Karpas-422 (cell line): ENCODE measurements around the gene SLFN14. TPM values are rescaled to one million over a fixed set of nuclear protein-coding genes. Genes with fewer than 3 reads are reported as not detected.

ENCODE experiments used
- DNase-seq: peaks from one replicate; pipeline ENCODE4 v3.0.0-alpha.2; 2015
- H2AFZ ChIP-seq: fragments of 200-600 bp; sonication (generic); 2 replicates; pipeline ENCODE4 v1.6.1; 2014; ENCODE audit warnings: antibody characterized with exemption, low read length, mixed read lengths
- H3K27ac ChIP-seq: fragments of 200-600 bp; sonication (generic); 2 replicates; pipeline ENCODE4 v1.5.1; 2014; ENCODE audit warnings: mild to moderate bottlenecking, low read length, moderate library complexity
- H3K27me3 ChIP-seq: fragments of 200-600 bp; sonication (generic); 2 replicates; pipeline ENCODE4 v1.6.1; 2014; ENCODE audit warnings: low read length, mixed read lengths
- H3K36me3 ChIP-seq: fragments of 200-600 bp; sonication (generic); 2 replicates; pipeline ENCODE4 v1.6.1; 2014; ENCODE audit warnings: low read length, mixed read lengths; ENCODE audit not compliant: insufficient read depth
- H3K4me1 ChIP-seq: fragments of 200-600 bp; sonication (generic); 2 replicates; pipeline ENCODE4 v1.6.1; 2014; ENCODE audit warnings: mild to moderate bottlenecking, low read length, mixed read lengths
- H3K4me2 ChIP-seq: fragments of 200-600 bp; sonication (generic); 2 replicates; pipeline ENCODE4 v1.6.1; 2014; ENCODE audit warnings: low read length, low read depth, mild to moderate bottlenecking; ENCODE audit not compliant: poor library complexity, severe bottlenecking
- H3K4me3 ChIP-seq: fragments of 200-600 bp; sonication (generic); 2 replicates; pipeline ENCODE4 v1.5.1; 2014; ENCODE audit warnings: mild to moderate bottlenecking, antibody characterized with exemption, low read length, mixed read lengths
- H3K79me2 ChIP-seq: fragments of 200-600 bp; sonication (generic); 2 replicates; pipeline ENCODE4 v1.6.1; 2014; ENCODE audit warnings: mild to moderate bottlenecking, low read length, mixed read lengths
- H3K9ac ChIP-seq: fragments of 200-600 bp; sonication (generic); 2 replicates; pipeline ENCODE4 v1.6.0; 2014; ENCODE audit warnings: low read length
- H3K9me2 ChIP-seq: fragments of 200-600 bp; sonication (generic), shearing (Covaris generic); replicated peaks from 2 replicates; pipeline ENCODE4 v1.6.0; 2014; ENCODE audit warnings: mild to moderate bottlenecking, low read length, moderate library complexity; ENCODE audit not compliant: insufficient read depth
- H3K9me3 ChIP-seq: fragments of 300-700, 200-600 bp; sonication (generic); 2 replicates; pipeline ENCODE4 v1.6.1; 2014; ENCODE audit warnings: low read length, mixed read lengths
- H4K20me1 ChIP-seq: fragments of 200-600 bp; sonication (generic); 2 replicates; pipeline ENCODE4 v1.6.1; 2014; ENCODE audit warnings: mild to moderate bottlenecking, antibody characterized with exemption, low read length, low read depth; ENCODE audit not compliant: insufficient read depth
- total RNA-seq: library from RNA; depleted of rRNA; stranded (reverse); fragments of >200 nt; shearing (Covaris generic); gene quantifications from 2 replicates; pipeline ENCODE4 v1.2.3, GENCODE V29; 2014; ENCODE audit warnings: low replicate concordance

The SLFN14 gene
- total RNA-seq, 1 experiment from 2014 or later = not detected

DNA sequence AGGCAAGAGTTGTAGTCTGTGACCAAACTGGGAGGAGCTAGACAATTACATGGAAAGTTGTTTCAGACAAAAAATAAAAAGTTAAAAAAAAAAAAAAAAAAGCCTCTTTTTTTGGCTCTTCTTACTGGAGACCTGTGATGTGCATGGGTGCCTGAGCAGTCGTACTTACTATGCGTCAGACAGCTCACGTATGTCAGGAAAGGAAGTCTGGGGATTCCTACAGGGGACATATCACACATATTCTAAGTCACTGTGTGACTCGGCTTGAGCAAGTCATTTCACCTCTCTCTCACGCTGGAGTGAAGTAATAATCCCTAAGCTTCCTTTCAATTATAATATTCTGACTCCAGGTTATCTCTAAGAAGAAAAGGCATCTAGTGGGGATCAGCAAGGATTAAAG lies 6.0 kb downstream of the SLFN14 start:
- DNase-seq = no peak
- H3K4me2 ChIP-seq = no peak overlapping the region

DNA sequence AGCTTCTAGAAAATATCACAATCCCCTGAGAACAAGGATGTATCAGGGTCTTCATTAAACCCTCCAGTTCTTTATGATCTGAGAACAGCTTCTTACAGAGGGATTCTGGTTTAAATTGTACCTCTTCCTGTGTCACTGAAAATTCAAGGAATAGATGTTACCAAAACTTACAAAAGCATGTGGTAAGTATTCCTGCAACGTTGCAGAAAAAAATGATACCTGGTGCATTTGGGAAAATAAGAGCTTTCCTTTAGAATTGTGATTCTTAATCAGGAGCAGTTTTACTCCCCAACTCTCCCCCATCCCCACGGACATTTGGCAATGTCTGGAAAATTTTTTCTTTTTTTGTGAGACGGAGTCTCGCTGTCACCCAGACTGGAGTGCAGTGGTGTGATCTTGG lies 7.3 kb downstream of the SLFN14 start:
- no peaks in the 10 kb centered on the region for H4K20me1 ChIP-seq
- H3K9me2 ChIP-seq = no peaks in the 10 kb centered on the region
- H3K4me3 ChIP-seq = no peak overlapping the region
- no peak overlapping the region for H3K9ac ChIP-seq
- H3K27me3 ChIP-seq = no peaks in the 10 kb centered on the region
- H2AFZ ChIP-seq = no peak overlapping the region
- H3K36me3 ChIP-seq = no peaks in the 10 kb centered on the region
- H3K9me3 ChIP-seq = no peaks in the 10 kb centered on the region
- no peak overlapping the region for H3K4me2 ChIP-seq
- H3K4me1 ChIP-seq = peaks cover 7% of the 10 kb centered on the region
- no peaks in the 10 kb centered on the region for H3K79me2 ChIP-seq
- H3K27ac ChIP-seq = no peak overlapping the region
- DNase-seq = no peak

More for the DNA sequence above, 6.0 kb downstream of the SLFN14 start:
- Histone ChIP-seq H3K27ac (no peak overlapping the region), H3K9ac (no peak overlapping the region), H3K4me1 (peaks cover 7% of the 10 kb centered on the region), H3K9me3 (no peaks in the 10 kb centered on the region), H3K36me3 (no peaks in the 10 kb centered on the region), H3K27me3 (no peaks in the 10 kb centered on the region), H3K4me3 (no peak overlapping the region), H3K9me2 (no peaks in the 10 kb centered on the region), H2AFZ (no peak overlapping the region), H3K79me2 (no peaks in the 10 kb centered on the region), H4K20me1 (no peaks in the 10 kb centered on the region)

GRCh38 chr17:35548978-35549377 lies 11.6 kb downstream of the SLFN14 start:
- Histone ChIP-seq H2AFZ (no peak overlapping the region), H4K20me1 (no peaks in the 10 kb centered on the region), H3K4me1 (peaks cover 7% of the 10 kb centered on the region), H3K4me2 (no peak overlapping the region), H3K9me3 (no peaks in the 10 kb centered on the region), H3K79me2 (no peaks in the 10 kb centered on the region), H3K9me2 (no peaks in the 10 kb centered on the region), H3K4me3 (no peak overlapping the region), H3K27ac (no peak overlapping the region), H3K36me3 (no peaks in the 10 kb centered on the region), H3K9ac (no peak overlapping the region), H3K27me3 (no peaks in the 10 kb centered on the region)
- DNase-seq = no peak

DNA sequence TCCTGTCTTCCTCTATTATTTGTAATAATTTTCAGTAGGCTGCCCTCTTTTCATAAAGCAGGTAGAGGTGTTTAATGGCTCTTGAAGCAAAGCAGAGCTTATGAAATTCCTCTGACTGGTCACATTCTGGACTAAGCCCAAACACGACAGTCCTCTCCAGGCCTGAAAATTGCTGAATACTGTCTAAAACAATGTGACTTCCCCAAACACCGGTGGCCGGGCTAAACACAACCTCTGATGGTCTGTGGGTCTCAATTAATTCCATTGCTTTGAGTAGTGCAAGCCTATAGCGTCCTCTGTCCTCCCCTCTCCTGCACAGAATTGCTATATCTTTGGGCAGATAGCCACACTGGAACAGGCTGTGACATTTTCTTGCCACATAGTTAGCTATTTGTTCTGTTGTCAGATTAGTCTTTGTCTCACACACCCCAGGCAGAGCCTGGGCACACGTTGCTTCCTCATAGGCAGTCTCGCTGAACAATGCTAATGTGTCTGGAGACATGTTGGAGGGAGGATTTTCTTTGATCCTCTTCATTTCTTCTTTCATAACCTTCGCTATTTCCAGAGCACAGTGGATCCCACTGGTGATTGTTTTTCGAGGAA lies 12.3 kb downstream of the SLFN14 start:
- H4K20me1 ChIP-seq = no peaks in the 10 kb centered on the region
- peaks cover 7% of the 10 kb centered on the region for H3K4me1 ChIP-seq
- no peak overlapping the region for H3K9ac ChIP-seq
- H3K27me3 ChIP-seq = no peaks in the 10 kb centered on the region
- no peak overlapping the region for H3K4me2 ChIP-seq
- no peaks in the 10 kb centered on the region for H3K79me2 ChIP-seq
- no peaks in the 10 kb centered on the region for H3K9me2 ChIP-seq
- no peaks in the 10 kb centered on the region for H3K9me3 ChIP-seq
- DNase-seq = no peak
- no peaks in the 10 kb centered on the region for H3K36me3 ChIP-seq
- no peak overlapping the region for H3K27ac ChIP-seq
- H3K4me3 ChIP-seq = no peak overlapping the region
- no peak overlapping the region for H2AFZ ChIP-seq

DNA sequence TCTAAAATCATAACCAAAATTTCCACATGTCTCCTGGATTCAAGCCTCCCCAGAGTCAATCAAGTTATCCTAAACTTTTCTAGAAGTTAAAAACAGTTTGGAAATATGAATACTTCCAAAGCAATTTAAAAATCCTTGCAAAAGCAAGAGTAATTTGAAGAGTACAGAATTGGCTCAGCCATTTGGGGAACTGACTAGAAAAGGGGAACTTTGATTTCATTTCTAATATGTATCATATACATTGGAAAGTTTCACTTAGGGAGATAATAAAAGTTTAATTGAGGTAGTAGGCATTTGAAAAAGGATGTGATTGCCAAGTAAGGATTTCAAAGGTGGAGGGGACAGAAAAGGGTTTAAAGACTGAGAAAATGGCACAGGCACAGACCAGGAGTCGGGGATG lies 14.1 kb downstream of the SLFN14 start:
- Histone ChIP-seq H3K27me3 (no peaks in the 10 kb centered on the region), H3K4me1 (peaks cover 7% of the 10 kb centered on the region), H3K36me3 (no peaks in the 10 kb centered on the region), H3K9me2 (no peaks in the 10 kb centered on the region), H3K79me2 (no peaks in the 10 kb centered on the region), H2AFZ (no peak overlapping the region), H3K27ac (no peak overlapping the region), H3K9ac (no peak overlapping the region), H3K9me3 (no peaks in the 10 kb centered on the region), H4K20me1 (no peaks in the 10 kb centered on the region), H3K4me2 (no peak overlapping the region), H3K4me3 (no peak overlapping the region)
- DNase-seq = no peak

GRCh38 chr17:35545150-35545549 lies 15.5 kb downstream of the SLFN14 start:
- DNase-seq = no peak
- no peak overlapping the region for H2AFZ ChIP-seq
- H3K27ac ChIP-seq = no peak overlapping the region
- no peaks in the 10 kb centered on the region for H3K36me3 ChIP-seq
- peaks cover 6% of the 10 kb centered on the region for H3K4me1 ChIP-seq
- H3K79me2 ChIP-seq = no peaks in the 10 kb centered on the region
- no peak overlapping the region for H3K9ac ChIP-seq
- no peak overlapping the region for H3K4me2 ChIP-seq
- no peaks in the 10 kb centered on the region for H4K20me1 ChIP-seq
- no peaks in the 10 kb centered on the region for H3K27me3 ChIP-seq
- no peak overlapping the region for H3K4me3 ChIP-seq
- H3K9me3 ChIP-seq = no peaks in the 10 kb centered on the region
- H3K9me2 ChIP-seq = no peaks in the 10 kb centered on the region

DNA sequence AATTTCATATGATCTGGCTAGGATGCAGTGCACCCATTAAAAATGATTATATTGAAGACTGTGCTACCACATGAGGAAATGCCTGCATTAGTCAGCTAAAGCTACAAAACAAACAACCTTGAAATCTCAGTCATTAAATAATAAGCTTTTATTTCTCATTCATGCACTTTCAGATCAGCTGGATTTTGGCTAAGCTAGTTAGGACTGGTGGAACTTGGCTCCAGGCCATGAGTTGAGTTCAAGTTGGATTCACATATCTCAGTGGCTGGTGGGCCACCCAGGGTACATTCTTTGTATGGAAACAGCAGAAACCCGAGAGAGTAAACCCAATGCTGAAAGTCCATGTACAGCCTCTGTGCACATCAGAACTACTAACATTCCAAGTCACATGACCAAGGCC lies 16.8 kb downstream of the SLFN14 start:
- Histone ChIP-seq H4K20me1 (no peaks in the 10 kb centered on the region), H3K4me1 (peaks cover 9% of the 10 kb centered on the region), H2AFZ (no peak overlapping the region), H3K9ac (no peak overlapping the region), H3K4me2 (no peak overlapping the region), H3K4me3 (no peak overlapping the region), H3K36me3 (no peaks in the 10 kb centered on the region), H3K27me3 (no peaks in the 10 kb centered on the region), H3K9me2 (no peaks in the 10 kb centered on the region), H3K9me3 (no peaks in the 10 kb centered on the region), H3K79me2 (no peaks in the 10 kb centered on the region), H3K27ac (no peak overlapping the region)
- DNase-seq = no peak

DNA sequence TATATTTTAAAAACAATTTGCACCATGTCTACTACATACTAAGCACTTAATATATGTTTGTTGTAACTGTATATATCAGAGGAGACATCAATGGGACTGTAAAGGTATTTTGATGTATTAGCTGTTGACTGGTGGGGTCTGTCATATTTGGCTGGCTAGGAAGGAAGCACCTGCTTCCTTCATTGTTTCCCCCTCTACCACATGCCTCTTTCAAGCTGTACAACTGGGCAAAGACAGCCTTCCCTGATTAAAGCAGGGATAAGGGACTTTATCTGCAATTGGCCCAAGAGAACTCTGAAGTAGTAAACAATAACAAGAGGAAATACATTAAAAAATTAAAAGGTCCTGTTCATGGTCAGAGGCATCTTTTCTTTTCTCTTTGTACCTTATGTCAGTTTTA lies 17.6 kb downstream of the SLFN14 start:
- Histone ChIP-seq H3K27me3 (no peaks in the 10 kb centered on the region), H3K9me2 (no peaks in the 10 kb centered on the region), H3K9me3 (no peaks in the 10 kb centered on the region), H3K27ac (no peak overlapping the region), H4K20me1 (no peaks in the 10 kb centered on the region), H3K36me3 (no peaks in the 10 kb centered on the region), H3K4me2 (no peak overlapping the region), H3K79me2 (no peaks in the 10 kb centered on the region), H3K4me1 (peaks cover 9% of the 10 kb centered on the region), H3K9ac (no peak overlapping the region), H3K4me3 (no peak overlapping the region), H2AFZ (no peak overlapping the region)
- no peak for DNase-seq

DNA sequence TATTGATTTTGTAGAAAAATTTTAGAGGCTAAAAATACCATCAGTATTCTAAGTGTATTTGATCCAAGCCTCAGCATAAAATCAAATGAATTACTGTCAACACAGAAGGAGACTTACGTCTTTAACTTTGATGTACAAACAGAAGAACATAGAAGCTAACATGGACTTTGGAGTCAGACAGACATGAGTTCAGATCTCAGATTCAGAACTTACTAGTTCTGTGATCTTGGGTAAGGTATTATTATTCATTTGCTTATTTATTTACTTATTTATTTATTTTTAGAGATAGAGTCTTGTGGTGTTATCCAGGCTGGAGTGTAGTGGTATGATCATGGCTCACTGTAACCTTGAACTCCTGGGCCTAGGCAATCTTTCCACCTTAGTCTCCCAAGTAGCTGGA lies 19.2 kb downstream of the SLFN14 start:
- no peaks in the 10 kb centered on the region for H3K79me2 ChIP-seq
- H2AFZ ChIP-seq = no peak overlapping the region
- no peak overlapping the region for H3K27ac ChIP-seq
- no peaks in the 10 kb centered on the region for H3K9me3 ChIP-seq
- no peaks in the 10 kb centered on the region for H3K27me3 ChIP-seq
- peak overlapping the region; percentile 41 for H3K4me2 ChIP-seq
- no peaks in the 10 kb centered on the region for H4K20me1 ChIP-seq
- H3K4me1 ChIP-seq = peaks cover 9% of the 10 kb centered on the region
- DNase-seq = no peak
- no peak overlapping the region for H3K4me3 ChIP-seq
- H3K9ac ChIP-seq = no peak overlapping the region
- H3K9me2 ChIP-seq = no peaks in the 10 kb centered on the region
- no peaks in the 10 kb centered on the region for H3K36me3 ChIP-seq
